PC-9 (cell line): ENCODE results near the gene TRAPPC3.

ENCODE experiments used
- EZH2 ChIP-seq: fragments of 200-600 bp; sonication (generic); IDR thresholded peaks from 2 replicates; pipeline ENCODE4 v1.8.0; 2017; ENCODE audit warnings: antibody characterized with exemption, low read depth
- TF ChIP-seq, protein P1 (sequence below): fragments of 200-600 bp; sonication (generic); conservative IDR thresholded peaks from 2 replicates; pipeline ENCODE4 v1.6.1; 2017; ENCODE audit warnings: mixed run types, antibody characterized with exemption, mild to moderate bottlenecking, moderate library complexity

DNA sequence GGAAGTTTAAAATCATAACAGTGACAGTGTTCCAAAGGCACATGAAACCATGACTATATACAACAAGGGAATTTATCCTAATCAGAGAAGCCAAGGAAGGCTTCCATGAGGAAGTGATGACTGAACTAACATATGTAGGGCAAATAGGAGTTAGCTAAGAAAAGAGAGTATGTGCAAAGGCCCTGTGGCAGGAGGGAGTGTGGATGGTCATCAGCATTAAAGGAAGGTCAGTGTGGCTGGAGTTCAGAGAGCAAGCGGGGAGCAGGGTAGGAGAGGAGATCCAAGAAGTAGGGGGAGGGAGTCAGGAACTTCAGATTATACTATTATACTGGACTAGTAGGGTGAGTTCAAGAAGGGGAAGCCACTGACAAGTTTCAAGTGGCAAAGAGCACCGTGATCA lies 15.1 kb upstream of the TRAPPC3 start:
- TF ChIP-seq, protein P1, sequence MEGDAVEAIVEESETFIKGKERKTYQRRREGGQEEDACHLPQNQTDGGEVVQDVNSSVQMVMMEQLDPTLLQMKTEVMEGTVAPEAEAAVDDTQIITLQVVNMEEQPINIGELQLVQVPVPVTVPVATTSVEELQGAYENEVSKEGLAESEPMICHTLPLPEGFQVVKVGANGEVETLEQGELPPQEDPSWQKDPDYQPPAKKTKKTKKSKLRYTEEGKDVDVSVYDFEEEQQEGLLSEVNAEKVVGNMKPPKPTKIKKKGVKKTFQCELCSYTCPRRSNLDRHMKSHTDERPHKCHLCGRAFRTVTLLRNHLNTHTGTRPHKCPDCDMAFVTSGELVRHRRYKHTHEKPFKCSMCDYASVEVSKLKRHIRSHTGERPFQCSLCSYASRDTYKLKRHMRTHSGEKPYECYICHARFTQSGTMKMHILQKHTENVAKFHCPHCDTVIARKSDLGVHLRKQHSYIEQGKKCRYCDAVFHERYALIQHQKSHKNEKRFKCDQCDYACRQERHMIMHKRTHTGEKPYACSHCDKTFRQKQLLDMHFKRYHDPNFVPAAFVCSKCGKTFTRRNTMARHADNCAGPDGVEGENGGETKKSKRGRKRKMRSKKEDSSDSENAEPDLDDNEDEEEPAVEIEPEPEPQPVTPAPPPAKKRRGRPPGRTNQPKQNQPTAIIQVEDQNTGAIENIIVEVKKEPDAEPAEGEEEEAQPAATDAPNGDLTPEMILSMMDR, result no peak
- no peak for TF ChIP-seq EZH2
